ENCODE results near the gene JAM2. TPM values are rescaled to one million over a fixed set of nuclear protein-coding genes. Genes with fewer than 3 reads are reported as not detected.
"Not testable (repeated sequence)": the region's sequence is repeated elsewhere in the genome, so short reads cannot be mapped to it uniquely, and the experiment has no call there.

Gene JAM2
- total RNA-seq, 1 donor from 2014 or later = 29.7 TPM

DNA sequence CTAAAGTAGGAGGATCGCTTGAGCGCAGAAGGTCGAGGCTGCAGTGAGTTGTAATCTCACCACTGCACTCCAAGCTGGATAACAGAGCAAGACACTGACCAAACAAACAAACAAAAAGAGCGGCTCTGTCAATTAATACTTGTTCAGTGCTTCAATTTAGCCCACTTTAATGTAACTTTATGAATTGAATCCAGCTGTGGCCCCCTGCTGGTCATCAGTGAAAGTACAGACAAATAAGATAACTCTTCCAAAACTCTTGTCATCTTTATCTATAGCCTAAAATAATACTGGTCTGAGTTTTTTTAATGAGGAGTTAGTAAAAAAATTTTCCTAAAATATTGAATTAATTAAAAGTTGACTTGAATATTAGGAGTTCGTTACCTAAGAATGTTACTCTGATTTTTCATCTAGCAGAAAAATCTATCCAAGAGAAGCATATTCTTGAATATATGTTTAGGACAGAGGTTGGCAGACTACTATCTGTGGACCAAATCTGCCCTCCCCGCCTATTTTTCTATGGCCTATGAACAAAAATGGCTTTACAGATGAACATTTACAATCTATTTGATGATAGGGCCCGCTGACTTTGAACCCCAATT, 69.5 kb downstream of the JAM2 start:
- H3K36me3 Mint-ChIP-seq (ENCODE audit: low read depth) = no peaks in the 10 kb centered on the region
- H3K27ac Mint-ChIP-seq (ENCODE audit: unreplicated experiment) = no peak overlapping the region
- peak; percentile 36 for DNase-seq (ENCODE audit: low read depth, low spot score)
- no peaks in the 10 kb centered on the region for H3K9me3 Mint-ChIP-seq
- H3K27me3 Mint-ChIP-seq (ENCODE audit: low read depth) = no peaks in the 10 kb centered on the region
- H3K4me1 Mint-ChIP-seq = no peaks in the 10 kb centered on the region
- TF ChIP-seq, protein P1, sequence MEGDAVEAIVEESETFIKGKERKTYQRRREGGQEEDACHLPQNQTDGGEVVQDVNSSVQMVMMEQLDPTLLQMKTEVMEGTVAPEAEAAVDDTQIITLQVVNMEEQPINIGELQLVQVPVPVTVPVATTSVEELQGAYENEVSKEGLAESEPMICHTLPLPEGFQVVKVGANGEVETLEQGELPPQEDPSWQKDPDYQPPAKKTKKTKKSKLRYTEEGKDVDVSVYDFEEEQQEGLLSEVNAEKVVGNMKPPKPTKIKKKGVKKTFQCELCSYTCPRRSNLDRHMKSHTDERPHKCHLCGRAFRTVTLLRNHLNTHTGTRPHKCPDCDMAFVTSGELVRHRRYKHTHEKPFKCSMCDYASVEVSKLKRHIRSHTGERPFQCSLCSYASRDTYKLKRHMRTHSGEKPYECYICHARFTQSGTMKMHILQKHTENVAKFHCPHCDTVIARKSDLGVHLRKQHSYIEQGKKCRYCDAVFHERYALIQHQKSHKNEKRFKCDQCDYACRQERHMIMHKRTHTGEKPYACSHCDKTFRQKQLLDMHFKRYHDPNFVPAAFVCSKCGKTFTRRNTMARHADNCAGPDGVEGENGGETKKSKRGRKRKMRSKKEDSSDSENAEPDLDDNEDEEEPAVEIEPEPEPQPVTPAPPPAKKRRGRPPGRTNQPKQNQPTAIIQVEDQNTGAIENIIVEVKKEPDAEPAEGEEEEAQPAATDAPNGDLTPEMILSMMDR (conservative IDR thresholded peaks at IDR 0.05) = peak; percentile 91
- H3K4me3 Mint-ChIP-seq = no peak overlapping the region

DNA sequence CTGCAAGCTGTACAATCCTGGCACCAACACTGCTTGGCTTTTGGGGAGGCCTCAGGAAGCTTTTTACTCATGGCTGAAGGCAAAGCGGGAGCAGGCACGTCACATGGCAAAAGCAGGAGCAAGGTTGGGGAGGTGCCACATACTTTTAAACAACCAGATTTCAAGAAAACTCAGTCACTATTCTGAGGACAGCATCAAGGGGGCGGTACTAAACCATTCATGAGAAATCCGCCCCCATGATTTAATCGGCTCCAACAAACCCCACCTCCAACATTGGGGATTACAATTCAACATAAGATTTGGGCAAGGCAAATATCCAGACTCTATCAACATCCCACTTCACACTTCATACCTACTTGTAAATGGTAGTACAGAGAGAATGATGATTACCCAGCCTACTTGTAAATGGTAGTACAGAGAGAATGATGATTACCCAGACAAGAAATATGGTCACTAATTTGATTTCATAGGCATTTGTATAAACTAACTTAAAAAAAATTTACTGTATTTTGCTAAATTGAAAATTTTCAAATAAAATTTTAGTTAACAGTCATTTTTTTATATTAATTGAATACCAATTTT, 70.7 kb downstream of the JAM2 start:
- no peaks in the 10 kb centered on the region for H3K27me3 Mint-ChIP-seq (ENCODE audit: low read depth)

DNA sequence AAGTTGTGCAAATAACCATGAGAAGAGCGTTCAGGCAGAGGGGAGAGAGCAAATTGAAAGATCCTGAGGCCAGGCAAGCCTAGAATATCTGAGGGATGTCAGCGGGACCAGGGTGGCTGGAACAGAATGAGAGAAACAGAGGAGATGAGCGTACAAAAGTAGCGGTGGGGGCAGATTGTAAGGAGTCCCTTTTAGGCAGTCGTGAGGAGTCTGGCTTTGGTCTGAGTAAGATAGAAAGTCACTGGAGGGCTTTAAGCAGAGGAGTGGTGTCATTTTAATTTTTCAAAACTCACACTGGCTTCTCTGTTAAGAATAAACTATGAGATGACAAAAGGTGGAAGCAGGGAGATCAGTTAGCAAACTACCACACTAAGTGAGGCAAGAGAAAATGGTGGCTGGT, 71.5 kb downstream of the JAM2 start:
- no peak overlapping the region for H3K27ac Mint-ChIP-seq (ENCODE audit: unreplicated experiment)
- TF ChIP-seq, protein P1 (conservative IDR thresholded peaks at IDR 0.05) = no peak
- no peak overlapping the region for H3K4me3 Mint-ChIP-seq
- no peaks in the 10 kb centered on the region for H3K36me3 Mint-ChIP-seq (ENCODE audit: low read depth)
- no peaks in the 10 kb centered on the region for H3K9me3 Mint-ChIP-seq
- no peaks in the 10 kb centered on the region for H3K27me3 Mint-ChIP-seq (ENCODE audit: low read depth)
- no peak for DNase-seq (ENCODE audit: low read depth, low spot score)
- H3K4me1 Mint-ChIP-seq = no peaks in the 10 kb centered on the region

More for the DNA sequence above, 70.7 kb downstream of the JAM2 start:
- Mint-ChIP-seq H3K36me3 (ENCODE audit: low read depth) (no peaks in the 10 kb centered on the region), H3K27ac (ENCODE audit: unreplicated experiment) (no peak overlapping the region), H3K4me1 (no peaks in the 10 kb centered on the region), H3K4me3 (no peak overlapping the region), H3K9me3 (no peaks in the 10 kb centered on the region)
- TF ChIP-seq, protein P1 (conservative IDR thresholded peaks at IDR 0.05) = no peak
- DNase-seq (ENCODE audit: low read depth, low spot score) = no peak

DNA sequence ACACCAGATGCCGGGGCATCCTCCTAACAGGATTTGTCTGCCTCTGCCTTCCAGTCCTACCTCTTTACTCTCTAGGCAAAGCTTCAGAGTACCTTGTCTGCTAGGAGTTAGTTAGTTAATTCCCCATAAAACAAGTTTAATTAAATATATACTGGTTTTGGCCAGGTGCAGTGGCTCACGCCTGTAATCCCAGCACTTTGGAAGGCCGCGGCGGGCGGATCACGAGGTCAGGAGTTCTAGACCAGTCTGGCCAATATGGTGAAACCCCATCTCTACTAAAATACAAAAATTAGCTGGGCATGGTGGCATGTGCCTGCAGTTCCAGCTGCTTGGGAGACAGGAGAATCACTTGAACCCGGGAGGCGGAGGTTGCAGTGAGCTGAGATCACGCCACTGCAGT, 75.0 kb downstream of the JAM2 start:
- not testable (repeated sequence) for DNase-seq (ENCODE audit: low read depth, low spot score); H3K27me3 Mint-ChIP-seq (ENCODE audit: low read depth); H3K36me3 Mint-ChIP-seq (ENCODE audit: low read depth); H3K4me1 Mint-ChIP-seq; H3K9me3 Mint-ChIP-seq; H3K4me3 Mint-ChIP-seq; H3K27ac Mint-ChIP-seq (ENCODE audit: unreplicated experiment)

DNA sequence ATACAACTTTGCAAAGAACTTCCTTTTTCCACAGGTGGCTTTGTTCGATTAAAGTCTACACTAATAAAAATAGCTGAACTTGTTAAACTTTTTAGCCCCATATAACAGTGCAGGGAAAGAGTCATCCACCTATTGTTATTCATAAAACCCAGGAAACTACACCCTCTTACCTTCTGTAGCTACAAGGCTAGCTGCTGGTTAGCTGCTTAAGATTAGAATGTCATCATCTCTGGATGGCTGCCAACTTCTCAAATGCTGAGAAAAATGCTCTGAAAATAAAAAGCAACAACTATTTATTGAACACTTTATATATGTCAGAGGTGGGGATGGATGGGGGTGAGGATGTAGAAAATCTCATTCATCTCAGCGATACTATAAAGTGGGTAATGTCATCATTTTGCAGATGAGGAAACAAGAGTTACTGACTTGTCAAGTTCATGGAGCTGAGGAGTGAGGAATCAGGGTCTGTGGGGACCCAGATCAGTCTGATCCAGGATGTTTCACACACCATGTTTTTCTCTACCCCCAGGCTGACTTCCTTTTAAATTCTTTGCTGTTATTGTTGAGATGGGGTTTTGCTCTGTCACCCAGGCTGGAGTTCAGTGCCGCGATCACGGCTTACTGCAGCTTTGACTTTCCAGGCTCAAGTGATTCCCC, 78.6 kb downstream of the JAM2 start:
- TF ChIP-seq, protein P1 (conservative IDR thresholded peaks at IDR 0.05) = no peak
- DNase-seq (ENCODE audit: low read depth, low spot score) = no peak
- Mint-ChIP-seq H3K36me3 (ENCODE audit: low read depth) (peaks cover 11% of the 10 kb centered on the region), H3K27me3 (ENCODE audit: low read depth) (no peaks in the 10 kb centered on the region), H3K27ac (ENCODE audit: unreplicated experiment) (no peak overlapping the region), H3K4me3 (no peak overlapping the region), H3K9me3 (no peaks in the 10 kb centered on the region), H3K4me1 (peaks cover 5% of the 10 kb centered on the region)

DNA sequence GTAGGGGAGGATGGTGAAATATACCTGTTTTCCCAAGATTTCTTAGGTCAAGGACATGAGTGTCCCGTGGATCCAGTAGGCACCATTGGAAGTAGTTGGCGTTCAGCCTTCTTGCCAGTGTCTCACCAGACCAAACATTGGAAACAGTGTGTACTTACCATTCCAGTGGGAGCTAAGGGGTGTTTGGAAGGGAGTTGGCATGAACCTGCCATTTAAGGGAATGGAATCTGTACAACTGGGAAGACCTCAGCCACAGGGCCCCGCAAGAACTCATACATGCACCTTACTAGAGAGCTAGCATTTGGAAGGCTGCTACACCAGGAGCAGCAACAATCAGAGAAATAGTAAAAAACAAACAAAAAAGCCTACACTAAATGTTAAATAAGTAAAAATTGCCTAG, 82.9 kb downstream of the JAM2 start:
- no peak for DNase-seq (ENCODE audit: low read depth, low spot score)
- H3K36me3 Mint-ChIP-seq (ENCODE audit: low read depth) = peaks cover 25% of the 10 kb centered on the region
- peaks cover 5% of the 10 kb centered on the region for H3K4me1 Mint-ChIP-seq
- TF ChIP-seq, protein P1 (conservative IDR thresholded peaks at IDR 0.05) = no peak
- H3K27me3 Mint-ChIP-seq (ENCODE audit: low read depth) = no peaks in the 10 kb centered on the region
- no peak overlapping the region for H3K4me3 Mint-ChIP-seq
- H3K27ac Mint-ChIP-seq (ENCODE audit: unreplicated experiment) = no peak overlapping the region
- no peaks in the 10 kb centered on the region for H3K9me3 Mint-ChIP-seq

All from neural crest cell (in vitro differentiated cells).